GM21619 (cell line): ENCODE measurements around the gene CNGA1.
"Not testable (repeated sequence)": the region's sequence is repeated elsewhere in the genome, so short reads cannot be mapped to it uniquely, and the experiment has no call there.

Experiments
- ATAC-seq: cut with Tn5 transposase; IDR thresholded peaks from one replicate; pipeline ENCODE4 v1.9.1; 2021; ENCODE audit not compliant: unreplicated experiment

Gene CNGA1

GRCh38 chr4:48031802-48032525 lies 15.5 kb upstream of the CNGA1 start:
- ATAC-seq, result no peak

GRCh38 chr4:48030470-48030869 lies 14.0 kb upstream of the CNGA1 start:
- ATAC-seq, result no peak

- peak; percentile 63 for ATAC-seq
These were observed 12.2 kb upstream of the CNGA1 start for GRCh38 chr4:48028696-48029095.

GRCh38 chr4:48027653-48028052 lies 11.2 kb upstream of the CNGA1 start:
- ATAC-seq, result peak; percentile 70

GRCh38 chr4:48025005-48025404 lies 8.5 kb upstream of the CNGA1 start:
- ATAC-seq, result no peak

- no peak for ATAC-seq
These were observed 8.0 kb upstream of the CNGA1 start for GRCh38 chr4:48024522-48024921.

GRCh38 chr4:48022192-48022799 lies 5.8 kb upstream of the CNGA1 start:
- no peak for ATAC-seq

GRCh38 chr4:48021100-48021499 lies 4.6 kb upstream of the CNGA1 start:
- no peak for ATAC-seq

- no peak for ATAC-seq
These were observed 1.6 kb upstream of the CNGA1 start for GRCh38 chr4:48018112-48018511.

- no peak for ATAC-seq
These were observed 659 bp upstream of the CNGA1 start for GRCh38 chr4:48017108-48017571.

- no peak for ATAC-seq
These were observed 803 bp downstream of the CNGA1 start for GRCh38 chr4:48015678-48016077.

- ATAC-seq, result no peak
These were observed 1.3 kb downstream of the CNGA1 start for GRCh38 chr4:48015216-48015615.

- no peak for ATAC-seq
These were observed 3.7 kb downstream of the CNGA1 start for GRCh38 chr4:48012824-48013223.

GRCh38 chr4:48011722-48012121 lies 4.8 kb downstream of the CNGA1 start:
- ATAC-seq, result no peak

GRCh38 chr4:48010906-48011305 lies 5.6 kb downstream of the CNGA1 start:
- not testable (repeated sequence) for ATAC-seq

GRCh38 chr4:48008021-48008596 lies 8.4 kb downstream of the CNGA1 start:
- no peak for ATAC-seq

GRCh38 chr4:48005781-48006180 lies 10.7 kb downstream of the CNGA1 start:
- no peak for ATAC-seq

GRCh38 chr4:48003568-48003967 lies 12.9 kb downstream of the CNGA1 start:
- not testable (repeated sequence) for ATAC-seq

- ATAC-seq, result no peak
These were observed 14.2 kb downstream of the CNGA1 start for GRCh38 chr4:48002267-48002666.

GRCh38 chr4:47996021-47996420 lies 20.5 kb downstream of the CNGA1 start:
- ATAC-seq, result no peak

- not testable (repeated sequence) for ATAC-seq
These were observed 24.0 kb downstream of the CNGA1 start for GRCh38 chr4:47992475-47992874.

- ATAC-seq, result no peak
These were observed 26.3 kb downstream of the CNGA1 start for GRCh38 chr4:47990145-47990544.
